Peyer's patch (tissue), 4 donors: Measurements from ENCODE around the gene CARMIL1.

Source experiments
- CTCF ChIP-seq, 6 experiments: fragments of 450-650 bp in 4 of 6; fragments of 200-600 bp in 2 of 6; sonication (generic) in 1 of 6; IDR thresholded peaks; one replicate each; pipeline ENCODE4 v1.5.1; 2017 to 2019; ENCODE audit warnings: antibody characterized with exemption in 6 of 6, mild to moderate bottlenecking in 3 of 6, moderate library complexity in 1 of 6
- POLR2A ChIP-seq, 2 donors: fragments of 450-650 bp; IDR thresholded peaks; one replicate each; pipeline ENCODE4 v1.5.1; 2017; ENCODE audit warnings: antibody characterized with exemption in 2 of 2, mild to moderate bottlenecking in 2 of 2, moderate library complexity in 2 of 2

- no peak for TF ChIP-seq POLR2A (IDR thresholded peaks at IDR 0.05)
- TF ChIP-seq CTCF (IDR thresholded peaks at IDR 0.05) = no peak
Observed at GRCh38 chr6:25254671-25255070, 24.5 kb upstream of the CARMIL1 start.
